GM23338 (cell line): ENCODE measurements around the gene NKX2-4. TPM values are rescaled to one million over a fixed set of nuclear protein-coding genes. Genes with fewer than 3 reads are reported as not detected.

Experiments used
- ATAC-seq: fragments of 200-7000 bp; cut with Tn5 transposase; 3 replicates; pipeline ENCODE4 v1.9.1; 2020
- DNase-seq: peaks from one replicate; pipeline ENCODE4 v3.0.0-alpha.2; 2015; ENCODE audit warnings: low spot score
- H2AFZ ChIP-seq: fragments of 200-600 bp; sonication (generic); 2 replicates; pipeline ENCODE4 v1.8.0; 2016; ENCODE audit warnings: antibody characterized with exemption, mild to moderate bottlenecking, moderate library complexity
- H3F3A ChIP-seq: fragments of 200-600 bp; sonication (generic); replicated peaks from 2 replicates; pipeline ENCODE4 v1.8.0; 2017; ENCODE audit warnings: antibody characterized with exemption, mixed run types, low read depth
- H3K27ac ChIP-seq: fragments of 200-600 bp; sonication (generic); 2 replicates; pipeline ENCODE4 v1.6.1; 2016; ENCODE audit warnings: low read depth
- H3K27me3 ChIP-seq: fragments of 200-600 bp; sonication (generic); 2 replicates; pipeline ENCODE4 v1.8.0; 2016; ENCODE audit warnings: mild to moderate bottlenecking, mixed run types, moderate library complexity; ENCODE audit not compliant: insufficient read depth
- H3K36me3 ChIP-seq: fragments of 200-600 bp; sonication (generic); 2 replicates; pipeline ENCODE4 v1.8.0; 2016; ENCODE audit warnings: mild to moderate bottlenecking; ENCODE audit not compliant: insufficient read depth
- H3K4me1 ChIP-seq: fragments of 200-600 bp; sonication (generic); 2 replicates; pipeline ENCODE4 v1.8.0; 2016; ENCODE audit warnings: mild to moderate bottlenecking, moderate library complexity; ENCODE audit not compliant: insufficient read depth
- H3K4me2 ChIP-seq: fragments of 200-600 bp; sonication (generic); 2 replicates; pipeline ENCODE4 v1.7.1; 2017; ENCODE audit warnings: mixed run types
- H3K4me3 ChIP-seq: fragments of 200-600 bp; sonication (generic); 2 replicates; pipeline ENCODE4 v1.6.1; 2016; ENCODE audit warnings: mixed run types
- H3K79me2 ChIP-seq: fragments of 200-600 bp; sonication (generic); replicated peaks from 2 replicates; pipeline ENCODE4 v1.8.0; 2017; ENCODE audit warnings: mild to moderate bottlenecking; ENCODE audit not compliant: insufficient read depth
- H3K9me2 ChIP-seq: fragments of 200-600 bp; sonication (generic); 2 replicates; pipeline ENCODE4 v1.8.0; 2017; ENCODE audit not compliant: insufficient read depth
- H4K20me1 ChIP-seq: fragments of 200-600 bp; sonication (generic); replicated peaks from 2 replicates; pipeline ENCODE4 v1.8.0; 2017; ENCODE audit warnings: mild to moderate bottlenecking; ENCODE audit not compliant: insufficient read depth
- H3K27ac Mint-ChIP-seq: 2 replicates; pipeline ENCODE4 v1.8.0; 2020; ENCODE audit warnings: inconsistent platforms, mild to moderate bottlenecking, moderate library complexity, mixed read lengths
- H3K27me3 Mint-ChIP-seq: 3 replicates; pipeline ENCODE4 v1.8.0; 2022; ENCODE audit warnings: low read depth, mild to moderate bottlenecking, moderate library complexity, mixed read lengths, inconsistent platforms; ENCODE audit not compliant: insufficient read depth, poor library complexity
- H3K36me3 Mint-ChIP-seq: 3 replicates; pipeline ENCODE4 v1.8.0; 2021; ENCODE audit warnings: low read depth, mild to moderate bottlenecking, inconsistent platforms, moderate library complexity, mixed read lengths
- H3K4me1 Mint-ChIP-seq: 3 replicates; pipeline ENCODE4 v1.8.0; 2020; ENCODE audit warnings: mild to moderate bottlenecking, inconsistent platforms, mixed read lengths
- H3K4me3 Mint-ChIP-seq: 3 replicates; pipeline ENCODE4 v1.8.0; 2021; ENCODE audit warnings: moderate library complexity, mild to moderate bottlenecking, inconsistent platforms, mixed read lengths
- H3K9me3 Mint-ChIP-seq: 3 replicates; pipeline ENCODE4 v1.8.0; 2020; ENCODE audit warnings: moderate library complexity, mild to moderate bottlenecking, inconsistent platforms, mixed read lengths
- CREB1 ChIP-seq: fragments of 250-450 bp; sonication (Bioruptor Pico); IDR thresholded peaks from 2 replicates; pipeline ENCODE4 v1.5.0; 2020; ENCODE audit warnings: low read depth, mild to moderate bottlenecking, moderate library complexity
- CTCF ChIP-seq, 2 experiments: fragments of 200-600 bp in 1 of 2; sonication (generic) in 1 of 2; conservative IDR thresholded peaks; 2 replicates each; pipeline versions ENCODE4 v1.5.1 to v1.6.1; 2016 to 2017; ENCODE audit warnings: antibody characterized with exemption in 2 of 2, low read depth in 2 of 2, mild to moderate bottlenecking in 2 of 2, moderate library complexity in 1 of 2
- ETS1 ChIP-seq: IDR thresholded peaks from 2 replicates; pipeline ENCODE4 v1.6.1; 2016; ENCODE audit warnings: antibody characterized with exemption
- EZH2phosphoT487 ChIP-seq: fragments of 200-600 bp; sonication (generic); IDR thresholded peaks from one replicate; pipeline ENCODE4 v1.8.1; 2018; ENCODE audit warnings: antibody characterized with exemption; ENCODE audit not compliant: unreplicated experiment
- JUNB ChIP-seq: IDR thresholded peaks from one replicate; pipeline ENCODE4 v1.6.1; 2016; ENCODE audit warnings: antibody characterized with exemption; ENCODE audit not compliant: unreplicated experiment
- NANOG ChIP-seq: IDR thresholded peaks from 2 replicates; pipeline ENCODE4 v1.6.1; 2016; ENCODE audit warnings: antibody characterized with exemption, borderline replicate concordance
- REST ChIP-seq: IDR thresholded peaks from one replicate; pipeline ENCODE4 v1.6.1; 2018; ENCODE audit warnings: antibody characterized with exemption; ENCODE audit not compliant: unreplicated experiment
- STAT1 ChIP-seq: IDR thresholded peaks from one replicate; pipeline ENCODE4 v1.6.1; 2016; ENCODE audit warnings: antibody characterized with exemption; ENCODE audit not compliant: unreplicated experiment
- ZNF114 ChIP-seq: fragments of 250-450 bp; sonication (Bioruptor Pico); IDR thresholded peaks from 2 replicates; pipeline ENCODE4 v1.5.0; 2020; ENCODE audit warnings: mild to moderate bottlenecking, moderate library complexity
- ZNF331 ChIP-seq: fragments of 250-450 bp; sonication (Bioruptor Pico); IDR thresholded peaks from 2 replicates; pipeline ENCODE4 v1.5.0; 2020; ENCODE audit warnings: low read depth, mild to moderate bottlenecking, moderate library complexity
- ZNF462 ChIP-seq: fragments of 250-450 bp; sonication (Bioruptor Pico); IDR thresholded peaks from 2 replicates; pipeline ENCODE4 v1.5.0; 2020; ENCODE audit warnings: mild to moderate bottlenecking, moderate library complexity
- polyA plus RNA-seq: library from polyadenylated mRNA; unstranded; fragments of >200 nt; fragmentation: Nextera tagmentation; extraction: Ambion mirVana; gene quantifications from 2 replicates; pipeline ENCODE4 v1.2.1, GENCODE V29; 2016
- total RNA-seq: library from RNA; depleted of rRNA; stranded (reverse); fragments of >200 nt; shearing (Covaris generic); gene quantifications from 2 replicates; pipeline ENCODE4 v1.2.3, GENCODE V29; 2014

Gene NKX2-4
- total and polyA plus RNA-seq, 2 experiments from 2014 or later, result 0.61 to 2.1 TPM

GRCh38 chr20:21430020-21430419 is 32.7 kb upstream of the NKX2-4 start:
- Histone ChIP-seq H3K36me3 (0 out of 2 replicates have a peak, but pooled peaks cover 2% of the 10 kb centered on the region), H3K9me2 (no peaks in the 10 kb centered on the region), H3K4me3 (no peak overlapping the region), H3K27ac (no peak overlapping the region), H3K27me3 (no peaks in the 10 kb centered on the region), H3K4me2 (no peak overlapping the region), H2AFZ (peak overlapping the region; percentile 53; the same call in 1 of the 2 replicates), H3F3A (no peaks in the 10 kb centered on the region), H4K20me1 (no peaks in the 10 kb centered on the region), H3K4me1 (no peaks in the 10 kb centered on the region), H3K79me2 (no peaks in the 10 kb centered on the region)
- H3K9me3 Mint-ChIP-seq, result peaks cover 2% of the 10 kb centered on the region; the same call in 2 of the 3 replicates
- no peaks in the 10 kb centered on the region; the same call in 2 of the 3 replicates for H3K36me3 Mint-ChIP-seq
- ATAC-seq (no peak), DNase-seq (no peak)
- no peaks in the 10 kb centered on the region for H3K4me1 Mint-ChIP-seq
- no peak overlapping the region; the same call in 1 of the 2 replicates for H3K27ac Mint-ChIP-seq
- no peak overlapping the region for H3K4me3 Mint-ChIP-seq
- H3K27me3 Mint-ChIP-seq, result no peaks in the 10 kb centered on the region
- TF ChIP-seq CREB1 (CRISPR knock-in tag), result no peak
- TF ChIP-seq REST, result no peak
- no peak for TF ChIP-seq STAT1
- TF ChIP-seq CTCF (conservative IDR thresholded peaks at IDR 0.05; ENCODE audit: low read depth in 2 of 2), result no peak
- no peak for TF ChIP-seq ZNF462 (CRISPR knock-in tag)
- TF ChIP-seq EZH2phosphoT487, result no peak
- no peak for TF ChIP-seq ZNF331 (CRISPR knock-in tag)
- no peak for TF ChIP-seq ETS1
- TF ChIP-seq NANOG, result no peak
- TF ChIP-seq ZNF114, result no peak
- no peak for TF ChIP-seq JUNB
